ENCODE results near the gene ACTR3C.

The ACTR3C gene

GRCh38 chr7:150358988-150359621 lies 35.8 kb upstream of the ACTR3C start:
- DNase-seq (ENCODE audit: low read depth) = no peak

- DNase-seq (ENCODE audit: low read depth) = no peak
These were observed 35.1 kb upstream of the ACTR3C start for GRCh38 chr7:150358433-150358832.

DNA sequence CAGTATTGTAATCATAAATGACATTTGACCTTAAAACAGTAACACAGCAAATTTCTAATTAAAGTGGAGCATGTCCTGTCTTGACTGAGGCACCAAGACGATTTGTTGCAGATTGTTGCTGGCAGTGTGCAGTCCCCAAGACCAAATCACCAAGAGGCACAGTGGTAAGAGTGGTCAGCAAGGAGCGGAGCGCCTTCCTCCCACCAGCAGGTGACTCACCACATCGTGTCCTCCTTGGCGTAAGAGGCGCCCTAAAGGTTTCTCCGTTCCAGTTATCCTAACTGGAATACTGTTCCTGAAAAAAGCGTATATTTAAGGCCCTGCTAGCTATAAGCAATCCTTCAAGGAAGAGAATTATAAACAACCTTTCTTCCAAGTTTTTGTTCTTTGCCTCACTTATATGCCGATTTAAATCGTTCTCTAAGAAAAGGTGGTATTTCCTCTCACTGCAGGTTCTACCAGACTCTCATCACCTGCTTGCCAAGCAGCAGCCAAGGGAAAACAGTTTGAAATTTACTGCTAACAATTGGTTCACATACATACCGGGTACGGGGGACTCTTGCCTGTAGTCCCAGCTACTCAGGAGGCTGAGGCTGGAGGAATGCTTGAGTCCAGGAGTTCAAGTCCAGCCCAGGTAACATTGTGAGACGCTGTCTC lies 34.6 kb upstream of the ACTR3C start:
- no peak for DNase-seq (ENCODE audit: low read depth)

GRCh38 chr7:150357270-150357669 lies 33.9 kb upstream of the ACTR3C start:
- DNase-seq (ENCODE audit: low read depth) = no peak

DNA sequence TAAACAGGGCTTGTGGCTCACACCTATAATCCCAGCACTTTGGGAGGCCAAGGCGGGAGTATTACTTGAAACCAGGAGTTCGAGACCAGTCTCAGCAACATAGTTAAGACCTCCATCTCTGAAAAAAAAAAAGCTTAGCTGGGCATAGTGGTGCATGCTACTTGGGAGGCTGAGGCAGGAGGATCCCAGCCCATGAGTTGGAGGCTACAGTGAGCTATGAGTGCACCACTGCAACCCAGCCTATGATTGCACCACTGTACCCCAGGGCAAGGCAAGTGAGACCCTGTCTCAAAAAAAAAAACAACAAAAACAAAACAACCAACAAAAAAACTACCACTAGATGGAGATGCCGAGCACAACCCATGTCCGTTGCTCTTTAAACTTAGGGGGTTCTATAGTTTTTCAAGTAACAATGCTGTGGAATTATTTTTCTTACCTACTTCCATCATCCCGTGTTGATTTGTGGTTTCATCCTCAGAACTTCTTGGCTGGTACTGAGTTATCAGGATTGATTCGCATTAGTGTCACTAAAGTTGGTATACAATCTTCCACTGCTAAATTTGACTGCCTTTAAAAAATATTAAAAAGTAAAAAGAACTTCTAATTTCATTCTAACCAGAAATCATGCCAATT lies 33.0 kb upstream of the ACTR3C start:
- no peak for DNase-seq (ENCODE audit: low read depth)

DNA sequence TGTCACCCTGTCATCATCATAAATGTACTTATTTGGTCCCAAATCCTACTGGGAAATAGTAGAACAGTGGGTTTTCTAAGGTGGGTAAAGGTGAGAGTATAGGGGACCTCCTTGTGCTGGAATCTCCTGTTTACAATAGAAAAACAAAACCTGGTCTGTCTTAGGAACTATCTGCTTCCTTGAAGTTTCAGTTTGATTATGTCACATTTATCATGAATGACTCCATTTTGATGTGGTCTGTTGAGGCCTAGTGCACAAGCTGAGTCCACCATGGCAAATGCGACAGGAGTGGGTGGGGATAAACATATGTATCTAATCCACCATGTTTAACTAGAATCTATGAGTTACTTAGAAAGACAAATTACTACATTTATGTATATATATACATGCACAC lies 32.3 kb upstream of the ACTR3C start:
- no peak for DNase-seq (ENCODE audit: low read depth)

DNA sequence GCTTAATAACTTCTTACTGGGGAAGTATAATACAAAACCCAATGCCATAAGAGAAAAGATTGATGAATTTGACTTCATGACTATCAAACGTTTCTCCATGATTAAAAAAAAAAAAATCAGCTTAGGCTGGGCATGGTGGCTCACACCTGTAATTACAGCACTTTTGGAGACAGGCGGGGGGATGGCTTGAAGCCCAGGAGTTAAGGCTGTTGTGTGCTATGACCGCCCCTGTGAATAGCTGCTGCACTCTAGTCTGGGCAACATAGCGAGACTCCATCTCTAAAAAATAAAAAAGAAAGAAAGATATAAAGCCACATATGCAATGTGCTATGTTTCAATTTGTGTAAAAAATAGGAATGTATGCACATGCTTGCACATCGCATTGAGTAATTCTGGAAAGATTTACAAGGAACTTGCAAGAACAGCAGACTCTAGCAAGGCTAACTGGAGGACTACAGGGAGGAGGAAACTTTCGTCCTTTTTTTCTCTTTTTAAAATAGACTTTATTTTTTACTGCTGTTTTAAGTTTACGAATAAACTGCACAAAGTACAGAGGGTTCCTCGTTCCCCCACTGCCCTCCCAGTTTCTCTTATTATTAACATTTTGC lies 28.3 kb upstream of the ACTR3C start:
- DNase-seq (ENCODE audit: low read depth) = no peak

GRCh38 chr7:150346922-150347321 lies 23.6 kb upstream of the ACTR3C start:
- no peak for DNase-seq (ENCODE audit: low read depth)

- no peak for DNase-seq (ENCODE audit: low read depth)
These were observed 21.7 kb upstream of the ACTR3C start for GRCh38 chr7:150345012-150345411.

DNA sequence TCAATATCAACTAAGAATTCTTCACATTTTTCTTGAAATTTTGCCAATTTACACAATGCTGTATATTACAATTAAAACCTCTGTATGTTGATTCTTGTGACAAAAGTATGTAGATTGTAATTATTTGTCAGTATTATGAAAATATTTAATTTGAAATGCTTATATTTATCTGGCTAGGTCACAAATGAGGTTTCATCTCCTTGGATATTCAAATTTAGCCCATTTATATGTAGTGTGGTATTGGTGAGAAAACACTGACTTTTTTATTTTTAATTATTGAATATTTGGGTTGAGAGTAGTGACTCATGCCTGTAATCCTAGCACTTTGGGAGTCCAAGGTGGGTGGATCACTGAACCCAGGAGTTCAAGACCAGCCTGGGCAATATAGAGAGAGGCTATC lies 21.0 kb upstream of the ACTR3C start:
- DNase-seq (ENCODE audit: low read depth) = no peak

DNA sequence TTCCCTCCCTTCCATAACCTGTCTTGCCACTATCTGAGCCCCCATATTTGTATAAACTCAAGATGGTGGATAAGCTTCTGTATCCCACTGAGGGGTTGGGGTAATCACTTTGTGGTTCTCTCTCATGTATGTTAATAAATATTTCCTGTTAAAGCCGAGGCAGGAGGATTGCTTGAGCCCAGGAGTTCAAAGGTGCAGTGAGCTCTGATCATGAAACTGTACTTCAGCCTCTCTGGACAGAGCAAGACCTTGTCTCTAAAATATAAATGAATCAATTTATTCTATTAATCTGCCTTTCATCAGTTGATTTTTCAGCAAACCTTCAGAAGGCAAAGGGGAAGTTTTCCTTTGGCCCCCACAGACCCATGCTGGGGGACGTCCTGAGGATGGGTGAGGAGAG lies 19.9 kb upstream of the ACTR3C start:
- no peak for DNase-seq (ENCODE audit: low read depth)

DNA sequence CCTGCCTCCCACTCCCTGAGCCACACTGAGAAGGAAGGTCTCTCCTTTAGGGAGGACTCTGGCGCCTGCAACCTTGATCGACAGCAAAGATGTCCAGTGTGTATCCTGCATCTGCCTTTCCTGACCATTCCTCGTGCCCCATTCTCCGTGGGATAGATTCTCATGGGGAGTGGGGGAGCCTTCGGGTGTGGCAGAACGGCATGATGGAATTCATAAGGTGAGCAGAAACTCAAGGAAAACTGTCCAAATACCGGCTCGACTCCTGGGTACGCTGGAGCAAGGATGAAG lies 18.7 kb upstream of the ACTR3C start:
- no peak for DNase-seq (ENCODE audit: low read depth)

DNA sequence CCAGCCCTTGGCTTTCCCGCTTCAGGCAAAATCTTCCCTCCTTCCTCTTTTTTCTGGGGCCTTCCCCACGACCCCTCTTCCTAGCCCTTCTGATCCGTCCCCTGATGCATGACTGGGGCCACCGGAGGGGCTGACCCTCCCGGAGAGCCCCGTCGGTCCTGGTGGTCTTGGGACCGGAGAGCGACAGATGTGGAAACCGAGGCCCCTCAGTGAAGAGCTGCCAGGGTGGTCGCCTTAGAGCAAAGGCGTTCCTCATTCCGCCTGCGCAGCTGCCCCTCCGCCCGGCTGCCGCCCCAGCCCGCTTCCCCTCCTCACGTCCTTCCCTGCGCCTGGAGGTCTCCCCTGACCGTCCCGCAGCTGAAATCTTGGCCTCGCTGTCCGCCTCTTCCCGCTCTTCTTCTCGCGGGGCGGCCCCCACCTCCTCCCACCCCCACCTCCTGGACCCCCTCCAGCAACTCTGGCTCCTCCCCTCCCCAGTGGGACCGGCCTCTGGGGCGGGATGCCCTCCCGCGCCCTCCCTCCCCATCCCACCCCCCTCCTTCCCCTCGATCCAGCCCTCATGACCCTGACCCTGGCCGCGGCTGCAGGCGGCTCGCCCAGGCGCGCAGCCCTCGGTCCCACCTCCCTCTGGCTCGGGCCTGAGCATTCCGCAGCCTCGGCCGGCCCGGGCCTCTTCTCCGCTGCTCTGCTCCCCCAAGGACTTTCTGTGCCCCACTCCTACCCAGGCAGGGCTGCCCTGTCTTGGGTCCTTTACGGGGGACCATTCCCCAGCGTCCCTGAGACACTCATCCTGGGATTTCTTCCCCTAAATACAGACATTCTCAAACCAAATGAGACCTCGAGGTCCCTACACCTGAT lies 18.1 kb upstream of the ACTR3C start, which contains the start of gene RARRES2:
TSS of gene RARRES2 (minus strand) at position 367 of the 858 bp plus-strand sequence. CDS start 1,020 bp downstream, outside the sequence.
- no peak for DNase-seq (ENCODE audit: low read depth)

DNA sequence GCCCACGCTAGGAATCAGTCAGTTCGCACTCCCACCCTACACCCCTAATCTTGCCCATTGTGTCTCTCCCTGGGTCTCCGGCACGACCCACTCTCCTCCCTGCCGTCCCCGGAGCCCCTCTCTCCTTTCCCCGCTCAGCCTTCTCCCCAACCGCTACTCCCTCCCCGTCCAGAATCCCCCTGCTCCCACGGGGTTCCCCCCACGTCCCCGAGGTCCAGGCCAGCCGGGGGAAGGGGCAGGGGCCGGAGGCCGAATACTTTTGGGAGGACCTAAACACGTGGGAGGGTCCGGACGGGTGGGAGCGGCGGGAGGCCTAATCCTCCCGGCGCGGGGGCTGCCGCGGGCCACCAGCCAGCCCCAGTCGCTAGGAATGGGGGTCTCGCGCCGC lies 17.5 kb upstream of the ACTR3C start:
- no peak for DNase-seq (ENCODE audit: low read depth)

DNA sequence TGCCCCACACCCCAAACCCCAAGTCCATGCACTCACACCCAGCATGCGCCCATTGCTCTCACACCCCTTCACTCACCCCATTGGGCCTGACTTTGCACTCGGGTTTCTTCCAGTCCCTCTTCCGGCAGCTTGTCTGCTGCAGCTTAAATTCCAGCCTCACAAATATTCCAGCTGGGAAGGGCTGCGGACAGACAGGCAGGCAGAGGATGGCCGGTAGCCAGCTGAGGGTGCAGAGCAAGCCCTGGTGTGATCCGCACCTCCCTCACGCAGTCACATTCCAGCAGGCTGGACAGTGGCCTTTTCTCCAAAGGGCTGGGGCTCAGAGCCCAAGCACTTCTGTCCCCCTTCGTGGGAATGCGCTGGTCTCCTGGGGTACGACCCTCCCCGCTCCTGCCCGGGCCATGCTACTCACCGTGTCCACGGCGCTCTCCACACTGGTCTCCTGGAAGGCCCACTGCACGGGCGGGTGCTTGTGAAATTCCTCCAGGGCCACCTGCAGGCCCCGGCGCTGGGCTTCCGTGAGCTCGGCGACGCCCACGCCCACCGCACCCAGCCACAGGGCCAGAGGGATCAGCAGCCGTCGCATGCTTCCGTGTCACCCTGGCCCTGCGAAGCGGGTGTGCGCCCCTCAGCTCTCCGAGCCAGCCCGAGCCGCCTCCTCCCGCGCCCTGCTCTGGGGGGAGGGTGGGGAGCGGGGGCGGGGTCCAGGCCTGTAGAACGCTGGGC lies 16.8 kb upstream of the ACTR3C start:
- DNase-seq (ENCODE audit: low read depth) = no peak

DNA sequence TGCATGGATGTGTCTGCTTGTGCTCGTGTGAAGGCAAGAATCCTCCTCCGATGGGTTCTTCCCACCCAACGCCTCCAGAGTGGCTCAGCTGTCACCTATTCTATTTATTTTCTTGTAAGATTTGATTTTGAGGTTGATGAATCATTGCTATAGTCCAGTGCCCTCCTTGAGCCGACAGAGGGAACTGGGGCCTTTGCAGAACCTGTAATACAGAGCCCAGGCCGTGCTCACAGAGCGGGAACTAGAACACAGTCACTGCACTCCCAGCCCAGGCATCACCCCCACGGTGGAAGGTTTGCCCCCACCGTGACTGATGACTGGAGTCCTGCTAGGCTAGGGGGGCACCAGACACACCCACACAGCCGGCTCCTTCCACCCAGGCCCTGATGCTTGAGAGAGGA lies 16.1 kb upstream of the ACTR3C start:
- DNase-seq (ENCODE audit: low read depth) = no peak

DNA sequence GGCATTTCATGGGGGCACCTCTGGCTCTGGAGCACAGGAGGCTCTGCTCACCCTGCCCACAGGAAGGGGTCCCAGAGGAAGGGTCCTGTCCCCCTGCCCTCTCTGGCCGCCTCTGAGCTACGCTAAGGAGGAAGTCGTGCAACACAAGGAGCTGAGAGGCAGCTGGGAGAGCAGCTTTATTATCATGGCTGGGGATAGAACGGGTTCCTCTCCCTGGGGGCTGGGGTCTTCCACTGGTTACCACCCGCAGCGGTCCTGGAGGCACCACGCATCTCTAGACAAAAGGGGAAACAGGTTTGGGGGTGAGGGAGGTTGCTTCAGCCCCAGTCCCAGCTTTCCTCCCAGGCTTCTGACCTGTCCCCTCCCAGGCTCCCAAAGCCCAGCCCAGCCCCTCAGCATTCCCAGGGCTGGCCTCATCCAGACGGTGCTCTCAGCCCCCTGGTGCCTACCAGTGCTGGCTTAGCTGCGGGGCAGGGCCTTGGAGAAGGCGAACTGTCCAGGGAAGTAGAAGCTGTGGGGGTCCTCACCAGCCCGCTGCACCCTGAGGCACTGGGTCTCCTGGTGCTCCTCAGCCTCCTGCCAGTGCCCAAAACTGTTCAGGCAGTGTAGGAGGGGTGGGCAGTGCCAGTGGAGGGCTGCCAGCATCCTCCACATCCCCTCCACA lies 15.0 kb upstream of the ACTR3C start:
- no peak for DNase-seq (ENCODE audit: low read depth)

- no peak for DNase-seq (ENCODE audit: low read depth)
These were observed 14.3 kb upstream of the ACTR3C start for GRCh38 chr7:150337659-150338081.

DNA sequence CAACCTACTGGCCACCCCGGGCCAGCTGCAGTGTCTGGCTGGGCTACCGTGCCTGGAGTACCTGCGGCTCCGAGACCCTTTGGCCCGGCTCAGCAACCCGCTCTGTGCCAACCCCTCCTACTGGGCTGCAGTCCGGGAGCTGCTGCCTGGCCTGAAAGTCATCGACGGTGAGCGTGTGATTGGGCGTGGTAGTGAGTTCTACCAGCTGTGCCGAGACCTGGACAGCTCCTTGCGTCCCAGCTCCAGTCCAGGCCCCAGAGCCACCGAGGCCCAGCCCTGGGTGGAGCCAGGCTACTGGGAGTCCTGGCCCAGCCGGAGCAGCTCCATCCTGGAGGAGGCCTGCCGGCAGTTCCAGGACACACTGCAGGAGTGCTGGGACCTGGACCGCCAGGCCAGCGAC lies 13.8 kb upstream of the ACTR3C start:
- no peak for DNase-seq (ENCODE audit: low read depth)

GRCh38 chr7:150336746-150337145 lies 13.4 kb upstream of the ACTR3C start:
- DNase-seq (ENCODE audit: low read depth) = no peak

DNA sequence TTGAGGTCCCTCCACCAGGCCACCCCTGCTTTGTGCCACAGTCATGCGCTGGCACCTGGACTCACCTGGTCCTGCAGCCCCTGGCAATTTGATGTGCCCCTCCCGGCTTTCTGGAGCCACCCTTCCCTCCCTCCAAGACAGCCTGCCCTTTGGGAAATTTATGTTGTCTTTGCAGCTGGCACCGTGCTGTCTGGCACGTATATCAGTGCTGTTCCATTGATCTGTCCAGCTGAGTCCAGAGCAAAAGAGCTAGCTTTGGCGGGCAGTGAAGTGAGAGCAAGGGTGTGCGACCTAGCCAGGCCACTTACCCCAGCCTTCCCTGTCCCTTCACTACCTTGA lies 12.4 kb upstream of the ACTR3C start:
- DNase-seq (ENCODE audit: low read depth) = no peak
